HepG2 (cell line): ENCODE data around the gene FAM236B. TPM values are rescaled to one million over a fixed set of nuclear protein-coding genes. Genes with fewer than 3 reads are reported as not detected.

Source experiments
- polyA plus RNA-seq, 8 experiments: library from polyadenylated mRNA; depleted of rRNA in 3 of 8; stranded (reverse) in 7 of 8; unstranded in 1 of 8; fragments of >200 nt; fragmentation: Illumina TruSeq in 4 of 8; extraction: Trizol in 4 of 8; gene quantifications; 2 replicates each; pipeline versions ENCODE4 v1.2.1 to v1.2.3, GENCODE V29; 2011 to 2016; ENCODE audit warnings: low read depth in 4 of 8, missing spikeins in 1 of 8, mixed read lengths in 1 of 8; ENCODE audit not compliant: insufficient read depth in 1 of 8
- small RNA-seq, 3 experiments: library from RNA; depleted of rRNA; stranded (forward); fragments of <200 nt; gene quantifications; one replicate each; pipeline ENCODE3, GENCODE V24; 2012; ENCODE audit warnings: low read depth in 2 of 3, low replicate concordance in 1 of 3; ENCODE audit not compliant: insufficient read length in 3 of 3, insufficient read depth in 2 of 3
- total RNA-seq, 5 experiments: library from RNA; depleted of rRNA; stranded (reverse); fragments of >200 nt; fragmentation: Illumina TruSeq; extraction: Trizol; gene quantifications; 2 replicates each; pipeline ENCODE4 v1.2.3, GENCODE V29; 2016; ENCODE audit warnings: low read depth in 1 of 5

FAM236B gene
- total and polyA plus RNA-seq, 2 of the 13 experiments (the other 11 are each of a cell fraction or from before 2014, with no cell fraction given): not detected

Small RNAs within 50 kb of the gene (small RNA-seq; reads per million reads assigned to genes)
- 0.33 to 31.9 (median 1.2) reads per million in 3 experiments for gene RNU1-112P

Other genes starting within 250 kb of the FAM236B start
- gene HDAC8, start 209.8 kb downstream of the FAM236B start, total RNA-seq (2016; rRNA removed; fragmentation: Illumina TruSeq; extraction: Trizol): 28.6 and 34.9 TPM in 2 replicates
- 10.8 and 13.7 TPM in 2 replicates for gene HDAC8, start 209.8 kb downstream of the FAM236B start, polyA plus RNA-seq (2011; rRNA removed)
- 5.4 and 6.8 TPM in 2 replicates for gene PHKA1, start 68.4 kb downstream of the FAM236B start, total RNA-seq (2016; rRNA removed; fragmentation: Illumina TruSeq; extraction: Trizol)
- gene PHKA1, start 68.4 kb downstream of the FAM236B start, polyA plus RNA-seq (2011; rRNA removed): 6.6 and 6.8 TPM in 2 replicates
- not detected in 2 replicates for gene DMRTC1B, start 5.8 kb downstream of the FAM236B start, total RNA-seq (2016; rRNA removed; fragmentation: Illumina TruSeq; extraction: Trizol)
- not detected in 2 replicates for gene DMRTC1B, start 5.8 kb downstream of the FAM236B start, polyA plus RNA-seq (2011; rRNA removed)
- not detected in 2 replicates for gene FAM236D, start 25.6 kb upstream of the FAM236B start, total RNA-seq (2016; rRNA removed; fragmentation: Illumina TruSeq; extraction: Trizol)
- gene FAM236D, start 25.6 kb upstream of the FAM236B start, polyA plus RNA-seq (2011; rRNA removed): not detected in 2 replicates
- not detected in 2 replicates for gene FAM236C, start 130.0 kb upstream of the FAM236B start, total RNA-seq (2016; rRNA removed; fragmentation: Illumina TruSeq; extraction: Trizol)
- not detected in 2 replicates for gene FAM236C, start 130.0 kb upstream of the FAM236B start, polyA plus RNA-seq (2011; rRNA removed)
- not detected in 2 replicates for gene FAM236A, start 155.5 kb upstream of the FAM236B start, total RNA-seq (2016; rRNA removed; fragmentation: Illumina TruSeq; extraction: Trizol)
- gene FAM236A, start 155.5 kb upstream of the FAM236B start, polyA plus RNA-seq (2011; rRNA removed): not detected in 2 replicates
- gene DMRTC1, start 161.2 kb upstream of the FAM236B start, total RNA-seq (2016; rRNA removed; fragmentation: Illumina TruSeq; extraction: Trizol): not detected in 2 replicates
- not detected in 2 replicates for gene DMRTC1, start 161.2 kb upstream of the FAM236B start, polyA plus RNA-seq (2011; rRNA removed)
- gene PABPC1L2B, start 220.3 kb upstream of the FAM236B start, total RNA-seq (2016; rRNA removed; fragmentation: Illumina TruSeq; extraction: Trizol): not detected in 2 replicates
- gene PABPC1L2B, start 220.3 kb upstream of the FAM236B start, polyA plus RNA-seq (2011; rRNA removed): not detected in 2 replicates